Calu3 (cell line): Measurements from ENCODE around the gene ERCC2. TPM values are rescaled to one million over a fixed set of nuclear protein-coding genes. Genes with fewer than 3 reads are reported as not detected.

ENCODE experiments used
- BruUV-seq: library from RNA; stranded (reverse); fragments of 400-500 nt; replicated peaks from 2 replicates; lab custom pipeline; 2021; lab: Mats Ljungman, UMichigan
- CTCF ChIA-PET: fragments of 300-600 bp; sonication (Branson Sonifier 250); formaldehyde crosslinking; loops from one replicate; lab custom pipeline; 2022; ENCODE audit warnings: antibody characterized with exemption; lab: Charles Lee
- DNase-seq: peaks from one replicate; pipeline ENCODE4 v3.0.0; 2022
- H3K27ac Mint-ChIP-seq: one replicate; pipeline ENCODE4 v1.8.0; 2022; ENCODE audit warnings: mixed read lengths; ENCODE audit not compliant: unreplicated experiment
- H3K27me3 Mint-ChIP-seq: one replicate; pipeline ENCODE4 v1.8.0; 2022; ENCODE audit warnings: mixed read lengths; ENCODE audit not compliant: unreplicated experiment
- H3K36me3 Mint-ChIP-seq: one replicate; pipeline ENCODE4 v1.8.0; 2022; ENCODE audit warnings: mild to moderate bottlenecking, moderate library complexity, mixed read lengths; ENCODE audit not compliant: insufficient read depth, unreplicated experiment
- H3K4me1 Mint-ChIP-seq: one replicate; pipeline ENCODE4 v1.8.0; 2022; ENCODE audit warnings: mild to moderate bottlenecking, low read depth, mixed read lengths; ENCODE audit not compliant: unreplicated experiment
- H3K4me3 Mint-ChIP-seq: one replicate; pipeline ENCODE4 v1.8.0; 2022; ENCODE audit warnings: mild to moderate bottlenecking, low read depth, moderate library complexity, mixed read lengths; ENCODE audit not compliant: unreplicated experiment
- H3K9me3 Mint-ChIP-seq: one replicate; pipeline ENCODE4 v1.8.0; 2022; ENCODE audit warnings: low read depth, mixed read lengths; ENCODE audit not compliant: unreplicated experiment
- intact Hi-C: fragments of 100-400 bp; cut with micrococcal nuclease; formaldehyde crosslinking; loops from one replicate; pipeline ENCODE4 v1.10.0; 2022; ENCODE audit not compliant: unreplicated experiment
- total RNA-seq: library from RNA; stranded (reverse); gene quantifications from 2 replicates; pipeline ENCODE4 v1.2.3, GENCODE V29; 2022
- TF ChIP-seq, protein P1 (sequence below): fragments of 200-600 bp; IDR thresholded peaks from one replicate; pipeline ENCODE4 v1.8.0; 2022; ENCODE audit warnings: antibody characterized with exemption; ENCODE audit not compliant: unreplicated experiment

Gene ERCC2
- total RNA-seq, 1 experiment from 2014 or later: 56.4 TPM

GRCh38 chr19:45385392-45386221 is 15.2 kb upstream of the ERCC2 start:
- TF ChIP-seq, protein P1, sequence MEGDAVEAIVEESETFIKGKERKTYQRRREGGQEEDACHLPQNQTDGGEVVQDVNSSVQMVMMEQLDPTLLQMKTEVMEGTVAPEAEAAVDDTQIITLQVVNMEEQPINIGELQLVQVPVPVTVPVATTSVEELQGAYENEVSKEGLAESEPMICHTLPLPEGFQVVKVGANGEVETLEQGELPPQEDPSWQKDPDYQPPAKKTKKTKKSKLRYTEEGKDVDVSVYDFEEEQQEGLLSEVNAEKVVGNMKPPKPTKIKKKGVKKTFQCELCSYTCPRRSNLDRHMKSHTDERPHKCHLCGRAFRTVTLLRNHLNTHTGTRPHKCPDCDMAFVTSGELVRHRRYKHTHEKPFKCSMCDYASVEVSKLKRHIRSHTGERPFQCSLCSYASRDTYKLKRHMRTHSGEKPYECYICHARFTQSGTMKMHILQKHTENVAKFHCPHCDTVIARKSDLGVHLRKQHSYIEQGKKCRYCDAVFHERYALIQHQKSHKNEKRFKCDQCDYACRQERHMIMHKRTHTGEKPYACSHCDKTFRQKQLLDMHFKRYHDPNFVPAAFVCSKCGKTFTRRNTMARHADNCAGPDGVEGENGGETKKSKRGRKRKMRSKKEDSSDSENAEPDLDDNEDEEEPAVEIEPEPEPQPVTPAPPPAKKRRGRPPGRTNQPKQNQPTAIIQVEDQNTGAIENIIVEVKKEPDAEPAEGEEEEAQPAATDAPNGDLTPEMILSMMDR: no peak

GRCh38 chr19:45382426-45382825 is 12.1 kb upstream of the ERCC2 start:
- no peak for DNase-seq
- CTCF ChIA-PET: no interaction called here
- Mint-ChIP-seq H3K27ac (no peak overlapping the region), H3K9me3 (no peaks in the 10 kb centered on the region), H3K4me1 (no peaks in the 10 kb centered on the region), H3K4me3 (no peak overlapping the region), H3K27me3 (no peaks in the 10 kb centered on the region), H3K36me3 (peaks cover 77% of the 10 kb centered on the region)
- TF ChIP-seq, protein P1: no peak
- BruUV-seq: no TSS peak
- intact Hi-C loops: no loop called here

More at GRCh38 chr19:45385392-45386221, 15.2 kb upstream of the ERCC2 start:
- no peaks in the 10 kb centered on the region for H3K27me3 Mint-ChIP-seq
- CTCF ChIA-PET: no interaction called here
- no peak overlapping the region for H3K27ac Mint-ChIP-seq
- H3K4me3 Mint-ChIP-seq: no peak overlapping the region
- peaks cover 61% of the 10 kb centered on the region for H3K36me3 Mint-ChIP-seq
- intact Hi-C loops: no loop called here
- no peaks in the 10 kb centered on the region for H3K4me1 Mint-ChIP-seq
- no peak for DNase-seq
- no TSS peak for BruUV-seq
- no peaks in the 10 kb centered on the region for H3K9me3 Mint-ChIP-seq

GRCh38 chr19:45380107-45380506 is 9.7 kb upstream of the ERCC2 start:
- Mint-ChIP-seq H3K27ac (peak overlapping the region; percentile 9), H3K36me3 (peaks cover 68% of the 10 kb centered on the region), H3K27me3 (no peaks in the 10 kb centered on the region), H3K4me3 (no peak overlapping the region), H3K9me3 (no peaks in the 10 kb centered on the region), H3K4me1 (peaks cover 12% of the 10 kb centered on the region)
- TF ChIP-seq, protein P1: no peak
- BruUV-seq: no TSS peak
- no peak for DNase-seq
- CTCF ChIA-PET: no interaction called here
- intact Hi-C loops: no loop called here

- TF ChIP-seq, protein P1: no peak
- BruUV-seq: no TSS peak
- Mint-ChIP-seq H3K36me3 (peaks cover 41% of the 10 kb centered on the region), H3K4me1 (peaks cover 12% of the 10 kb centered on the region), H3K27ac (peak overlapping the region; percentile 78), H3K4me3 (no peak overlapping the region), H3K9me3 (no peaks in the 10 kb centered on the region), H3K27me3 (no peaks in the 10 kb centered on the region)
- intact Hi-C loops: no loop called here
- peak; percentile 69 for DNase-seq
- CTCF ChIA-PET: interaction anchor here (0.7 to 1.5 kb wide), 4 partner anchors 26 to 292 kb away, joined by 3 to 5 read pairs (median 4); no protein-coding TSS in a partner anchor
Observed at GRCh38 chr19:45376045-45376724, 5.8 kb upstream of the ERCC2 start.
